HG02885 (cell line): ENCODE results near the gene S100PBP.

ENCODE experiments used
- ATAC-seq: cut with Tn5 transposase; IDR thresholded peaks from one replicate; pipeline ENCODE4 v1.9.1; 2021; ENCODE audit warnings: mild to moderate bottlenecking; ENCODE audit not compliant: unreplicated experiment, poor library complexity

S100PBP gene

DNA sequence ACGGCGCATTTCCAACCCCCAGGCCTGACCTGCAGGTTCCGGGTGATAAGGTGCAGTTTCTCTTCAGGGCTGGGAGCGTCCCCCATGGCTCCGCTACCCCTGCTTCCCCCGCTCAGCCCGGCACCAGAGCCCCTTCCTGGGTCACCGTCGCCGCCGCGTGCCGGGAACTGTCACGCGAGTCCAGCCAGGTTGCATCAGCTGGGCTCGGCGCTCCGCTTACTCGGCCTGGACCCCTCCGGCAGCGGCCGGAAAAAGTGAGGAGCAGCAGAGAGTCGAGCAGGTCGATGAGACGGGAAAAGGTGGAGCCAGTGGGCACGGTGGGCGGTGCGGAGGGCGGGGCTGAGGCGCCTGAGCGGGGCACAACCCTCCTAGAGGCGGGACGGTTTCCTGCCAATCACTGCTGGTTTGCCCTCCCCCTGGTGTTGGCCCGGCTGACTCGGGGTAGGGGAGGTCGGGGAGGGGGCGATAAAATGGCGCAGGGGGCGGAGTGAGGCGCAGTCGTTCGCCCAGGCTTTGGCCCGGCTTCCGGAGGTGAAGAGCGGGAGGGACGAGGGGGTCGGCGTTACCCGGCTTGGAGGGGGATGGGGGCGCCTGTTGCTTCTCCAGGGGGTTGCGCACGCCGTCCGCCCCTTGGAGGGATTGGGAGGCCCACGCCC lies at the start of gene S100PBP, which contains the start of gene YARS1:
TSS of gene S100PBP (plus strand) at position 495 of the 656 bp plus-strand sequence. CDS start 8,447 bp downstream, outside the sequence.
TSS of gene YARS1 (minus strand) at position 200 of the 656 bp plus-strand sequence. CDS start at position 86, 114 bp downstream.
- peak; percentile 86 for ATAC-seq

DNA sequence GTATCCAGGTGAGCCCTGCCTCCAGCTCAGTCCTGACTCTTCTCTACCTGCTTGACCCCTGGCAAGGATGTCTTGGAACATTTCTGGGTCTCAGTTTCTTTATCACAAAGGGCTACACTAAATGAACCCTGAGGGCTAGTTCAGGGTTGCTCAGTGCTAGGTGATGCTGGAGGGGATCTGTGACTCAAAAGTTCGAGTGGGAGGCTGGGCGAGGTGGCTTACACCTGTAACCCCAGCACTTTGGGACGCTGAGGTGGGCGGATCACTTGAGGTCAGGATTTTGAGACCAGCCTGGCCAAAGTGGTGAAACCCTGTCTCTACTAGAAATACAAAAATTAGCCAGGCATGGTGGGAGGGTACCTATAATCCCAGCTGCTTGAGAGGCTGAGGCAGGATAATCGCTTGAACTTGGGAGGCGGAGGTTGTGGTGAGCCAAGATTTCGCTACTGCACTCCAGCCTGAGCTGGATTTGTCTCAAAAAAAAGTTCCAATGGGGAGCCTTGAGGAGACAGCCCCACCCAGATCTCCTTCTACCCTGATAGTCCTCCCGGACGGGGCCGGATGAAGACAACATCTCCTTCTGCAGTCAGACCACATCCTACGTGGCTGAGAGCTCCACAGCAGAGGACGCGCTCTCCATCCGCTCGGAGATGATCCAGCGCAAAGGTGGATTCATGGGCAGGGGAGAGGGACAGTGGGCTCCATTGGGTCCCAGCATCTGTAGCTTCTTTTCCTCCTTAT lies 49.2 kb upstream of the S100PBP start:
- ATAC-seq: no peak

DNA sequence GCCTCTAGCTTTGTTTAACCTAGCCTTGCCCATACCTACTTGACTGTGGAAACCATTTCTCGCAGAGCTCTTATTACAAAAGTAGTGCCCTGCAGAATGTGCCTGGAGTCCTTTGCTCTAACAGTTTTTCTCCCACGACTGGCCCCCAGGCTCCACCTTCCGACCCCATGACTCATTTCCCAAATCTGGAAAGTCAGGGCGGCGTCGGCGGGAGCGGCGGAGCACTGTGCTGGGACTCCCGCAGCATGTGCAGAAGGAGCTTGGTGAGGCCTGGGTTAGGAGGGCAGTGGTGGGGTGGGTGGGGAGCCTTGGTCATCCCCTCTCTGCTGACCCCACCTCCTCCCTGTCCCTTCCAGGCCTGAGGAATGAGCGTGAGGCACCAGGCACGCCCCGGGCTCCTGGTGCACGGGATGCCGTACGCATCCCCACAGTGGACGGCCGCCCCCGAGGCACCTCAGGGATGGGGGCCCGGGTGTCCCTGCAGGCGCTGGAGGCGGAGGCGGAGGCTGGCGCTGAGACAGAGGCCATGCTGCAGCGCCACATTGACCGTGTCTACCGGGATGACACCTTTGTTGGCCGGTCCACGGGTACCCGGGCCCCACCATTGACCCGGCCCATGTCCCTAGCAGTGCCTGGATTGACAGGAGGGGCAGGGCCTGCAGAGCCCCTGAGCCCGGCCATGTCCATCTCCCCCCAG lies 47.8 kb upstream of the S100PBP start:
- no peak for ATAC-seq

DNA sequence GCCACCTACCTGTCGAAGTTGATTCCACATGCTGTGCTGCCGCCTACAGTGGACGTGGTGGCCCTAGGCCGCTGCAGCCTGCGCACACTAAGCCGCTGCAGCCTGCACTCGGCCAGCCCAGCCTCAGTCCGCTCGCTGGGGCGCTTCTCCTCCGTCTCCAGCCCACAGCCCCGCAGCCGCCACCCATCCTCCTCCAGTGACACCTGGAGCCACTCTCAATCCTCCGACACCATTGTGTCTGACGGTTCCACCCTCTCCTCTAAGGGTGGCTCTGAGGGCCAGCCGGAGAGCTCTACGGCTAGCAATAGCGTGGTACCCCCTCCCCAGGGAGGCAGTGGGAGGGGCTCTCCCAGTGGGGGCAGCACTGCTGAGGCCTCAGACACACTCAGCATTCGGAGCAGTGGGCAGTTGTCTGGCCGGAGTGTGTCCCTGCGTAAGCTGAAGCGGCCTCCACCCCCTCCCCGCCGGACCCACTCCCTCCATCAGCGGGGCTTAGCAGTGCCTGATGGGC lies 47.2 kb upstream of the S100PBP start:
- no peak for ATAC-seq

DNA sequence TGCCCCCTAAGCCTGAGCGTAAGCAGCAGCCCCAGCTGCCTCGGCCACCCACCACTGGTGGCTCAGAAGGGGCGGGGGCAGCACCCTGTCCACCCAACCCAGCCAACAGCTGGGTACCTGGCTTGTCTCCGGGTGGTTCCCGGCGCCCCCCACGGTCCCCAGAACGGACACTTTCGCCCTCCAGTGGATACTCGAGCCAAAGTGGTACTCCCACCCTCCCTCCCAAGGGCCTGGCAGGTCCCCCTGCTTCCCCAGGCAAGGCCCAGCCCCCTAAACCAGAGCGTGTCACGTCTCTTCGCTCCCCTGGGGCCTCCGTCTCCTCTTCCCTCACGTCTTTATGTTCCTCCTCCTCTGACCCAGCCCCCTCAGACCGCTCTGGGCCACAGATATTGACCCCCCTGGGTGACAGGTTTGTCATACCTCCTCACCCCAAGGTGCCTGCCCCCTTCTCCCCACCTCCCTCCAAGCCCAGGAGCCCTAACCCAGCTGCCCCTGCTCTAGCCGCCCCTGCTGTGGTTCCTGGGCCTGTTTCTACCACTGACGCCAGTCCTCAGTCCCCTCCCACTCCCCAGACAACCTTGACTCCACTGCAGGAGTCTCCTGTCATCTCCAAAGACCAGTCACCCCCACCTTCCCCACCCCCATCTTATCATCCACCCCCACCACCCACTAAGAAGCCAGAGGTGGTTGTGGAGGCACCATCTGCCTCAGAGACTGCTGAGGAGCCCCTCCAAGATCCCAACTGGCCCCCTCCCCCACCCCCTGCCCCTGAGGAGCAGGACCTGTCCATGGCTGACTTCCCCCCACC lies 46.5 kb upstream of the S100PBP start:
- no peak for ATAC-seq

DNA sequence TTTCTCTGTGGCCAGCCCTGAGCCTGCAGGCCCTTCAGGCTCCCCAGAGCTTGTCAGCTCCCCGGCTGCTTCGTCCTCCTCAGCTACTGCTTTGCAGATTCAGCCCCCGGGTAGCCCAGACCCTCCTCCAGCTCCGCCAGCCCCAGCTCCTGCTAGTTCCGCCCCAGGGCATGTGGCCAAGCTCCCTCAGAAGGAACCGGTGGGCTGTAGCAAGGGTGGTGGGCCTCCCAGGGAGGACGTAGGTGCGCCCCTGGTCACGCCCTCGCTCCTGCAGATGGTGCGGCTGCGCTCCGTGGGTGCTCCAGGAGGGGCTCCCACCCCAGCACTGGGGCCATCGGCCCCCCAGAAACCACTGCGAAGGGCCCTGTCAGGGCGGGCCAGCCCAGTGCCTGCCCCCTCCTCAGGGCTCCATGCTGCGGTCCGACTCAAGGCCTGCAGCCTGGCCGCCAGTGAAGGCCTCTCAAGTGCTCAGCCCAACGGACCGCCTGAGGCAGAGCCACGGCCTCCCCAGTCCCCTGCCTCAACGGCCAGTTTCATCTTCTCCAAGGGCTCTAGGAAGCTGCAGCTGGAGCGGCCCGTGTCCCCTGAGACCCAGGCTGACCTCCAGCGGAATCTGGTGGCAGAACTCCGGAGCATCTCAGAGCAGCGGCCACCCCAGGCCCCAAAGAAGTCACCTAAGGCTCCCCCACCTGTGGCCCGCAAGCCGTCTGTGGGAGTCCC lies 45.7 kb upstream of the S100PBP start:
- ATAC-seq: no peak

DNA sequence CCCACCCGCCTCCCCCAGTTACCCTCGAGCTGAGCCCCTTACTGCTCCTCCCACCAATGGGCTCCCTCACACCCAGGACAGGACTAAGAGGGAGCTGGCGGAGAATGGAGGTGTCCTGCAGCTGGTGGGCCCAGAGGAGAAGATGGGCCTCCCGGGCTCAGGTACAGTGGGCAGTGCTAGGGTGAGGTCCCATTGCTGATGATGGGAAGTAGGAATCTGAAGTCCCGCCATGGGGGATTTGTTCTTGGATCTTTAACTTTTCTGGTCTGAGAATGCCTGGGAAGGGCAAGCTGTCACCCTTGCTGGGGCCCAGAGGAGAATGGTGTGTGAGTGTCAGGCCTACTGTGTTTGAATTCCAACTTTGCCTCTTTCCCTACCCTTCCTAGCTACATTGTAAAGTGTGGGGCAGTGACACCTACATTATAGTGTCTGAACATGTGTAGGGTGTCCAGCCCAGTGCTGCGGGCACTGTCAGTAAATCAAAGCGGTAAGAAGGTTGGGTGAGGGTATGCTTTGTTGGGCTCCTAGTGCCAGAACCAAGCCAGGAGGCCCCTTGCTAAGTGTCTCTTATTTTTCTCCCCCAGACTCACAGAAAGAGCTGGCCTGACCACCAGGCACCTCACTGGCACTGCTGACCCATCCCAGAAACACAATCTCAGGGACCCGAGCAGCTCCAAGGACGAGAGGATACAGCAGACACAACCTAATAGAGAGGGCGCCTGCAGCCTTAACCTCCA lies 45.0 kb upstream of the S100PBP start:
- ATAC-seq: no peak

DNA sequence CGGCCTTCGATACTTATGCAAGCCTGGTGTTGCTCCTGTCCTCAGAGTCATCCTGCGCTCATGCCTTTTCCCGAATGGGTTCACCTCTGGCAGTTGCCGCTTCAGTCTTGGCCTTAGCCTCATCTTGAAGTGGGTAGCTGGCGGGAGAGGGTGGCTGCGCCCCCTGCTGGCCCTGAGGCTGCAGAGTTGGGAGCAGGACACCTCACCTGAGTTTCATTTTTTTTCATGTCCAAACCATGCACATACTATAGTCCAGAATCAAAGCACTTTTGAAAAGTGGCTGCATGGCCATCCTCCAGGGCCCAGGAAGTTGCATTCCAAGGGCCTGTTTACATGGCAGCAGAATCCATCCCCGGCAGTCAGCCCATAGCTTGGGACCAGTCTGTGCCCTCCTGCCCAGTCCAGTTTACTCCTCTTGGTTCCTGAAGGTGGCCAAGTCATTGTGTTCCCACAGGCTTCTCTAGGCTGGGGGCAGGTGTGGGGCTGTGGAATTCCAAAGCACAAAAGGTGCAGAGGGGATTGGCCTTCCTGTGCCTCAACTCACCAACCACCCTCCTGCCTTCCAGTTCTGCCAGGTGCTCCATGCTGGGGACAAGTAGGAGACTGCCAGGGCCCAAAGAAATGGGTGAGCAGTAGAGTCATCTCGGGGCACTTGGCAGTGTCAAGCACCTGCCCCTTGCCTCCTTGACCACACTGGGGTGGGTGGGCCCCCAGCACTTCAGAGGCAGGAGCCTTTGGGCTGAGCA lies 44.3 kb upstream of the S100PBP start:
- peak; percentile 48 for ATAC-seq

DNA sequence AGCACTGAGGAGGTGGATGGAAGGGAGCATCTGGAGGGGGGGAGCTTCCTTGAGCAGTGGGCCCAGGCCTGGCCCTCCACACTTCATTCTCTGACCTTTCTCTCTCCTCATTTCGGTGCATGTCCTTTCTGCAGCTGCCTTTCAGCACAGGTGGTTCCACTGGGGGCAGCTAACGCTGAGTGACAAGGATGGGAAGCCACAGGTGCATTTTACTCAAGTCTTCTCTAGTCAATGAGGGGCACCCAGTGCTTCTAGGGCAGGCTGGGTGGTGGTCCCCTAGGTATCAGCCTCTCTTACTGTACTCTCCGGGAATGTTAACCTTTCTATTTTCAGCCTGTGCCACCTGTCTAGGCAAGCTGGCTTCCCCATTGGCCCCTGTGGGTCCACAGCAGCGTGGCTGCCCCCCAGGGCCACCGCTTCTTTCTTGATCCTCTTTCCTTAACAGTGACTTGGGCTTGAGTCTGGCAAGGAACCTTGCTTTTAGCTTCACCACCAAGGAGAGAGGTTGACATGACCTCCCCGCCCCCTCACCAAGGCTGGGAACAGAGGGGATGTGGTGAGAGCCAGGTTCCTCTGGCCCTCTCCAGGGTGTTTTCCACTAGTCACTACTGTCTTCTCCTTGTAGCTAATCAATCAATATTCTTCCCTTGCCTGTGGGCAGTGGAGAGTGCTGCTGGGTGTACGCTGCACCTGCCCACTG lies 43.5 kb upstream of the S100PBP start:
- no peak for ATAC-seq

DNA sequence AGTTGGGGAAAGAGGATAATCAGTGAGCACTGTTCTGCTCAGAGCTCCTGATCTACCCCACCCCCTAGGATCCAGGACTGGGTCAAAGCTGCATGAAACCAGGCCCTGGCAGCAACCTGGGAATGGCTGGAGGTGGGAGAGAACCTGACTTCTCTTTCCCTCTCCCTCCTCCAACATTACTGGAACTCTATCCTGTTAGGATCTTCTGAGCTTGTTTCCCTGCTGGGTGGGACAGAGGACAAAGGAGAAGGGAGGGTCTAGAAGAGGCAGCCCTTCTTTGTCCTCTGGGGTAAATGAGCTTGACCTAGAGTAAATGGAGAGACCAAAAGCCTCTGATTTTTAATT lies 43.0 kb upstream of the S100PBP start:
- no peak for ATAC-seq

DNA sequence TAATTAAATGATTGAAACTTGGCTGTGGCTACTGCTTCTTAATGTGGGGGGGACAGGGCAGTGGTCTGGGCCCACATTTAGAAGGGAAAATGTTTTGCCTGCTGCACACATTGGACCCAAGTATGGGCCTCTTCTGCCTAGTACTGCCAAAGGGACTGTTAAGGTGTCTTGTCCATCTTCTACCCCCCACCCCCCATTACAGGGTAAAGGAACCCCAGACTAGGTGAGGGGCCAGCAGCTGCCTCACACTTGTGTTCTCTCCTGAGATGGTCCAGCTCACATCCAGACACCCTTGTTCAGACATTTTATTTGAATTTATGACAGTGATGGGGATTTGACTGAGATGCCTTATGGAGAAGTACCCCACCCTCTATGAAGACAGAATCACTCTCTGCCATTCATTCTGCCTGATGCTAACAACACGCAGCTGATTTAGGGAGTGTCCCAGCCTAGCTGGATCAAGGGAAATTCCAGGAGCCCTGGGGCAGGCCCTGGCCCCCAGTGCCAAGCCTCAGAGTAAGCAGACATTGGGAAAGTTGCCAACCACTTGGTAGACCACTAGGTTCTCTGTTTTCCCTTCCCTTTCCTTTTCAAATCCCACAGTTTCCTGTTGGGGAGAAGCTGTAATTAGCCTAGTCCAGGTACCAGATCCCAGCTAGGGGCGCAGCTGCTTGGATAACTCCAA lies 42.4 kb upstream of the S100PBP start:
- no peak for ATAC-seq

DNA sequence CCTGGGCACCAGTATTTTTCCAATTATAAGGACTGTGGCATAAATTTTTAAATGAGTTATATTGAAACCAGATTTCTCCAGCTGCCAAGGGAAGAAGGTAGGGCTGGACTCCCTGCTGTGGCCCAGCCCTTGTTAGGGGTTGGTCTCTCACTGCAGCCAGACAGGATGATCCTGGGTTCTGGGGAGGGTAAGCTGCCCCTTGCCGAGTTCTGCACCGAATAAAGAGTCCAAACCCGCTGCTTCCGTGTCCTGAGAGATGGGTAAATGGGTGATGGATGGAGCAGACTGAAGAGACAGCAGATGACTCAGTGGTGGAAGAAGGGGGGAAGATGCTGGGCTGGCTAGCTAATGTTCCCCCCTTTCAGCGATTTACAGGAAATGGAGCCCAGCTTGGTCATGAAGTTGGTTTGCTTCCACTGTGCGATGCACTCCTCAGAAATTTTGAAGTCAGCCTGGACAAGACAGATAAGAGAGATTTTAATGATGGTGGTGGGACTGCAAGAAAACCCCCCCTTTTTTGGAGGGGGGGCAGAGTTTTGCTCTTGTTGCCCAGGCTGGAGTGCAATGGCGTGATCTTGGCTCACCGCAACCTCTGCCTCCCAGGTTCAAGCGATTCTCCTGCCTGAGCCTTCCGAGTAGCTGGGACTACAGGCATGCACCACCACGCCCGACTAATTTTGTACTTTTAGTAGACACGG lies 41.7 kb upstream of the S100PBP start:
- no peak for ATAC-seq

DNA sequence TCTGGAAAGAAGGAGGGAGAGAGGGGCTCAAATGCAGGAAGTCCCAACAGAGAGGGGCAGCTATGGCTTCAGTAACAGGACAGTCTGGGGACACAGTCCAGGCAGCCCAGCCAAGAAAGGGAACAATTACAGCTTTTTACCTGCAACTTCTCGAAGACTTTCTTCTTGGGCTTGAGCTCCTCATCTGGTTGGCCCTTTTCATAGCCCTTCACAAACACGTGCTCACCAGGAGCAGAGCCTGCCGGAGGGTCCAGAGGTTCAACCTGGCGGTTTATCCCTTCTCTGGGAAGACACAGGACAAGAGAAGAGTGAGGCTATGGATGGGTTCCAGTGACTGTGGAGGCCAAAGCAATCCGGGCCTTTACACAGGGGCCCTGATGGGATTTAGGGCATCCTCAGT lies 38.2 kb upstream of the S100PBP start:
- ATAC-seq: no peak

DNA sequence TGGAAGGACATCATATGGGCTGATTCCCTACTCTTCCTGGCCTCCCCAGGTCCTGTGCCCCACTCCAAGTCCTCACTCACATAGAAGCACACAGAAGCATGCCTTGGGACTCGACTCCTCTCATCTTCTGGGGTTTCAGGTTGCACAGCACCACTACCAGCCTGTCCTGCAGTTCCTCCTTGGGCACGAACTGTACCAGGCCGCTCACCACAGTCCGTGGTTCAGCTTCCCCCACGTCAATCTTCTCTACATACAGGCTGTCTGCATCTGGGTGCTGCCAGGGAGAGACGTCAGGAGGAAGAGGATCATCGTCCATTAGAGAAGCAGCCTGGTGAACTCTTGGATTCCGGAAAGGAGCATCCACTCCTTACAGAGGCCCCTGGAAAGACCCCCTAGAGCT lies 37.4 kb upstream of the S100PBP start:
- ATAC-seq: no peak

DNA sequence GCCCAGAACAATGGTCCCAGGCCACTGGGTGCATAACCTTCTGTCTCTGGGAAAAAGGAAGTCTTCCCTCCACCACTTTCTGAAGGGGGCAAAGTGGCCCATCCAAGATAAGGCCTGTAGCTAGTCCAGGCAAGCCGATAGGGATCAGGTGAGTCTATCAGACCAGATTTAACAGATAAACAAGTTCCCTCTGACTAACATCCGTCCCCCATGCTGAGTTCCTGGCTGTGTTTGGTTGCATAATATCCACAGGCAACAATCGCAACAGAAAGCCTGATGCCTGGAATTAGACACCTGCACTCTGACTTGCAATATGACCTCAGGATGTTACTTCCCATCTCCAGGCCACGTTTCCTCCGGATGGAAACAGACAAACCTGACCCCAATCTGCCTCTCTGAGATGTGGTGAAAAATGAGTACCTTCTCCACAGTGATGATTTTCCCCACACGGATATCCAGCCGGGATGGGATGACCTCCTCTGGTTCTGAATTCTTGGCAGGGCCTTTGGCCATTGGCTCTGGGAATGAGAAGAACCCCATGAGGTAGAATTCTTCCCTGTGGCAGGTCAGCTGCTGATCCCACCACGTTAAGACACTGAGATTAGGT lies 36.7 kb upstream of the S100PBP start:
- no peak for ATAC-seq

DNA sequence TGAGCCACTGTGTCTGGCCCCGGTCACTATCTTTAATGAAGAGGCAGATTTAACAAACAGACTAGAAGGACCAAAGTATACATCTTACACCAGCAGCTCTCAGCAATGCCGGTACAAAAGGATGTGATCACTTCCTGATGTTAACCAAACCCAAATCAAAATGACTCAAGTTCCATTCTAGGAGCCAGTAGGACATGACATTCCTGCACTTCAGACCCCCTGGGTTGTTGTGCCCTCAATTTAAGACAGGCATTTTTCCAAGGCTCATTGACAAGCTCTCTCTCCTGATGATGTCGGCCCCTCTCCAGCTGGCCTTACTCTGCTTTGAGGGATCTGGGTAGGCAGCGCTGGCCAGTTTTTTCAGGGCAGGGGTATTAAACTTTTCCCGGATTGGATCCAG lies 35.4 kb upstream of the S100PBP start:
- ATAC-seq: no peak
